DND-41 (cell line): ENCODE measurements around the gene MBL2.

ENCODE experiments used
- EZH2 ChIP-seq: IDR thresholded peaks from 3 replicates; pipeline ENCODE4 v1.6.1; 2012; ENCODE audit warnings: borderline replicate concordance, low read depth, mild to moderate bottlenecking, moderate library complexity, low read length, inconsistent platforms; ENCODE audit not compliant: severe bottlenecking
- TF ChIP-seq, protein P1 (sequence below): IDR thresholded peaks from 2 replicates; pipeline ENCODE4 v1.5.1; 2012; ENCODE audit warnings: borderline replicate concordance, low read length, moderate library complexity, mild to moderate bottlenecking; ENCODE audit not compliant: poor library complexity, severe bottlenecking; ENCODE audit errors: extremely low read depth

DNA sequence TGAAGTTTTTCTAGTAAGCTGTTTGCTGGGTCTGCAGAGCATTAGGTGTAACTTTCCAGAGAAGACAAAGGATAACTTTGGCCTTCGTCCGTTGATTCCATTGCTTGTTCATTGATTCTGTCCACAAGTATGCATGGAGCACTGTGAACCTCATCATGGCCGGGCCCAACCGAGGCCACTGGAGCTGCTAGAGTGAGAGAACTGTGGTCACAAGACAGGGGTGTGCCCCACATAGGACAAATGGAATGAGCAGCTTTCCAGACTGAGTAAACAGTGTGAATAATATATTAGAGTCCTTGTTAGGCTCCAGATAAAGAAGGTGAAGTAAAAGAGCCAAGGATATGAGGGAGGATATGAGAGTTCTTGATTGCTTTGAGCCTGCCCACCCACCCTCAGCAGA, 24.9 kb downstream of the MBL2 start:
- TF ChIP-seq EZH2 = no peak
- TF ChIP-seq, protein P1, sequence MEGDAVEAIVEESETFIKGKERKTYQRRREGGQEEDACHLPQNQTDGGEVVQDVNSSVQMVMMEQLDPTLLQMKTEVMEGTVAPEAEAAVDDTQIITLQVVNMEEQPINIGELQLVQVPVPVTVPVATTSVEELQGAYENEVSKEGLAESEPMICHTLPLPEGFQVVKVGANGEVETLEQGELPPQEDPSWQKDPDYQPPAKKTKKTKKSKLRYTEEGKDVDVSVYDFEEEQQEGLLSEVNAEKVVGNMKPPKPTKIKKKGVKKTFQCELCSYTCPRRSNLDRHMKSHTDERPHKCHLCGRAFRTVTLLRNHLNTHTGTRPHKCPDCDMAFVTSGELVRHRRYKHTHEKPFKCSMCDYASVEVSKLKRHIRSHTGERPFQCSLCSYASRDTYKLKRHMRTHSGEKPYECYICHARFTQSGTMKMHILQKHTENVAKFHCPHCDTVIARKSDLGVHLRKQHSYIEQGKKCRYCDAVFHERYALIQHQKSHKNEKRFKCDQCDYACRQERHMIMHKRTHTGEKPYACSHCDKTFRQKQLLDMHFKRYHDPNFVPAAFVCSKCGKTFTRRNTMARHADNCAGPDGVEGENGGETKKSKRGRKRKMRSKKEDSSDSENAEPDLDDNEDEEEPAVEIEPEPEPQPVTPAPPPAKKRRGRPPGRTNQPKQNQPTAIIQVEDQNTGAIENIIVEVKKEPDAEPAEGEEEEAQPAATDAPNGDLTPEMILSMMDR = no peak
